GM23338 (cell line): ENCODE data around the gene ATP6V1F. TPM values are rescaled to one million over a fixed set of nuclear protein-coding genes. Genes with fewer than 3 reads are reported as not detected.

Source experiments
- ATAC-seq: fragments of 200-7000 bp; cut with Tn5 transposase; 3 replicates; pipeline ENCODE4 v1.9.1; 2020
- DNase-seq: peaks from one replicate; pipeline ENCODE4 v3.0.0-alpha.2; 2015; ENCODE audit warnings: low spot score
- H2AFZ ChIP-seq: fragments of 200-600 bp; sonication (generic); 2 replicates; pipeline ENCODE4 v1.8.0; 2016; ENCODE audit warnings: antibody characterized with exemption, mild to moderate bottlenecking, moderate library complexity
- H3F3A ChIP-seq: fragments of 200-600 bp; sonication (generic); replicated peaks from 2 replicates; pipeline ENCODE4 v1.8.0; 2017; ENCODE audit warnings: antibody characterized with exemption, mixed run types, low read depth
- H3K27ac ChIP-seq: fragments of 200-600 bp; sonication (generic); 2 replicates; pipeline ENCODE4 v1.6.1; 2016; ENCODE audit warnings: low read depth
- H3K27me3 ChIP-seq: fragments of 200-600 bp; sonication (generic); 2 replicates; pipeline ENCODE4 v1.8.0; 2016; ENCODE audit warnings: mild to moderate bottlenecking, mixed run types, moderate library complexity; ENCODE audit not compliant: insufficient read depth
- H3K36me3 ChIP-seq: fragments of 200-600 bp; sonication (generic); 2 replicates; pipeline ENCODE4 v1.8.0; 2016; ENCODE audit warnings: mild to moderate bottlenecking; ENCODE audit not compliant: insufficient read depth
- H3K4me1 ChIP-seq: fragments of 200-600 bp; sonication (generic); 2 replicates; pipeline ENCODE4 v1.8.0; 2016; ENCODE audit warnings: mild to moderate bottlenecking, moderate library complexity; ENCODE audit not compliant: insufficient read depth
- H3K4me2 ChIP-seq: fragments of 200-600 bp; sonication (generic); 2 replicates; pipeline ENCODE4 v1.7.1; 2017; ENCODE audit warnings: mixed run types
- H3K4me3 ChIP-seq: fragments of 200-600 bp; sonication (generic); 2 replicates; pipeline ENCODE4 v1.6.1; 2016; ENCODE audit warnings: mixed run types
- H3K79me2 ChIP-seq: fragments of 200-600 bp; sonication (generic); replicated peaks from 2 replicates; pipeline ENCODE4 v1.8.0; 2017; ENCODE audit warnings: mild to moderate bottlenecking; ENCODE audit not compliant: insufficient read depth
- H3K9me2 ChIP-seq: fragments of 200-600 bp; sonication (generic); 2 replicates; pipeline ENCODE4 v1.8.0; 2017; ENCODE audit not compliant: insufficient read depth
- H4K20me1 ChIP-seq: fragments of 200-600 bp; sonication (generic); replicated peaks from 2 replicates; pipeline ENCODE4 v1.8.0; 2017; ENCODE audit warnings: mild to moderate bottlenecking; ENCODE audit not compliant: insufficient read depth
- H3K27ac Mint-ChIP-seq: 2 replicates; pipeline ENCODE4 v1.8.0; 2020; ENCODE audit warnings: inconsistent platforms, mild to moderate bottlenecking, moderate library complexity, mixed read lengths
- H3K27me3 Mint-ChIP-seq: 3 replicates; pipeline ENCODE4 v1.8.0; 2022; ENCODE audit warnings: low read depth, mild to moderate bottlenecking, moderate library complexity, mixed read lengths, inconsistent platforms; ENCODE audit not compliant: insufficient read depth, poor library complexity
- H3K36me3 Mint-ChIP-seq: 3 replicates; pipeline ENCODE4 v1.8.0; 2021; ENCODE audit warnings: low read depth, mild to moderate bottlenecking, inconsistent platforms, moderate library complexity, mixed read lengths
- H3K4me1 Mint-ChIP-seq: 3 replicates; pipeline ENCODE4 v1.8.0; 2020; ENCODE audit warnings: mild to moderate bottlenecking, inconsistent platforms, mixed read lengths
- H3K4me3 Mint-ChIP-seq: 3 replicates; pipeline ENCODE4 v1.8.0; 2021; ENCODE audit warnings: moderate library complexity, mild to moderate bottlenecking, inconsistent platforms, mixed read lengths
- H3K9me3 Mint-ChIP-seq: 3 replicates; pipeline ENCODE4 v1.8.0; 2020; ENCODE audit warnings: moderate library complexity, mild to moderate bottlenecking, inconsistent platforms, mixed read lengths
- EZH2 ChIP-seq: fragments of 200-600 bp; sonication (generic); IDR thresholded peaks from one replicate; pipeline ENCODE4 v1.8.0; 2017; ENCODE audit warnings: antibody characterized with exemption, mild to moderate bottlenecking, low read depth; ENCODE audit not compliant: unreplicated experiment
- EZH2phosphoT487 ChIP-seq: fragments of 200-600 bp; sonication (generic); IDR thresholded peaks from one replicate; pipeline ENCODE4 v1.8.1; 2018; ENCODE audit warnings: antibody characterized with exemption; ENCODE audit not compliant: unreplicated experiment
- NANOG ChIP-seq: IDR thresholded peaks from 2 replicates; pipeline ENCODE4 v1.6.1; 2016; ENCODE audit warnings: antibody characterized with exemption, borderline replicate concordance
- POLR2AphosphoS5 ChIP-seq: IDR thresholded peaks from 2 replicates; pipeline ENCODE4 v1.6.1; 2016; ENCODE audit warnings: antibody characterized with exemption, low read depth
- STAT1 ChIP-seq: IDR thresholded peaks from one replicate; pipeline ENCODE4 v1.6.1; 2016; ENCODE audit warnings: antibody characterized with exemption; ENCODE audit not compliant: unreplicated experiment
- ZNF114 ChIP-seq: fragments of 250-450 bp; sonication (Bioruptor Pico); IDR thresholded peaks from 2 replicates; pipeline ENCODE4 v1.5.0; 2020; ENCODE audit warnings: mild to moderate bottlenecking, moderate library complexity
- ZNF331 ChIP-seq: fragments of 250-450 bp; sonication (Bioruptor Pico); IDR thresholded peaks from 2 replicates; pipeline ENCODE4 v1.5.0; 2020; ENCODE audit warnings: low read depth, mild to moderate bottlenecking, moderate library complexity
- polyA plus RNA-seq: library from polyadenylated mRNA; unstranded; fragments of >200 nt; fragmentation: Nextera tagmentation; extraction: Ambion mirVana; gene quantifications from 2 replicates; pipeline ENCODE4 v1.2.1, GENCODE V29; 2016
- total RNA-seq: library from RNA; depleted of rRNA; stranded (reverse); fragments of >200 nt; shearing (Covaris generic); gene quantifications from 2 replicates; pipeline ENCODE4 v1.2.3, GENCODE V29; 2014
- TF ChIP-seq, protein P1 (sequence below), 2 experiments: fragments of 200-600 bp in 1 of 2; sonication (generic) in 1 of 2; conservative IDR thresholded peaks; 2 replicates each; pipeline versions ENCODE4 v1.5.1 to v1.6.1; 2016 to 2017; ENCODE audit warnings: antibody characterized with exemption in 2 of 2, low read depth in 2 of 2, mild to moderate bottlenecking in 2 of 2, moderate library complexity in 1 of 2
- TF ChIP-seq, protein P2 (sequence below): IDR thresholded peaks from 2 replicates; pipeline ENCODE4 v1.6.1; 2016; ENCODE audit warnings: antibody characterized with exemption
- TF ChIP-seq, protein P3 (sequence below): IDR thresholded peaks from one replicate; pipeline ENCODE4 v1.6.1; 2018; ENCODE audit warnings: antibody characterized with exemption; ENCODE audit not compliant: unreplicated experiment

ATP6V1F gene
- total and polyA plus RNA-seq, 2 experiments from 2014 or later: 66.5 to 271 TPM

DNA sequence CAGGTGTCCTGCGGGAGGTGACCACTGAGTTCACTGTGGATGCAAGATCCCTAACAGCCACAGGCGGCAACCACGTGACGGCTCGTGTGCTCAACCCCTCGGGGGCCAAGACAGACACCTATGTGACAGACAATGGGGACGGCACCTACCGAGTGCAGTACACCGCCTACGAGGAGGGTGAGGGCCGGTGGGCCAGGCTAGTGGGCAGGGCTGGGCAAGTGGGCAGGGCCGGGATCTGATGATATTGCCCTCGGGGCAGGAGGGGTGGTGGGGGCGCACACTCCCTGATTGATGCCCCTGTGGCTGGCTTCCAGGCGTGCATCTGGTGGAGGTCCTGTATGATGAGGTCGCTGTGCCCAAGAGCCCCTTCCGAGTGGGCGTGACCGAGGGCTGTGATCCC lies 16.7 kb upstream of the ATP6V1F start:
- DNase-seq (no peak), ATAC-seq (no peak)
- no peaks in the 10 kb centered on the region for H3K27me3 ChIP-seq
- H3K27me3 Mint-ChIP-seq: peaks cover 12% of the 10 kb centered on the region
- H3K9me3 Mint-ChIP-seq: no peaks in the 10 kb centered on the region
- no peaks in the 10 kb centered on the region for H3K79me2 ChIP-seq
- H3K4me3 Mint-ChIP-seq: no peak overlapping the region
- no peaks in the 10 kb centered on the region for H3K9me2 ChIP-seq
- no peak overlapping the region for H3K27ac ChIP-seq
- no peak for TF ChIP-seq STAT1
- no peak for TF ChIP-seq EZH2
- no peak for TF ChIP-seq ZNF331 (CRISPR knock-in tag)
- TF ChIP-seq EZH2phosphoT487: no peak
- no peak for TF ChIP-seq NANOG
- no peak for TF ChIP-seq POLR2AphosphoS5
- H4K20me1 ChIP-seq: no peaks in the 10 kb centered on the region
- no peak overlapping the region for H3K4me3 ChIP-seq
- H3K4me2 ChIP-seq: no peak overlapping the region
- no peak overlapping the region for H2AFZ ChIP-seq
- no peaks in the 10 kb centered on the region for H3F3A ChIP-seq
- H3K36me3 Mint-ChIP-seq: no peaks in the 10 kb centered on the region; the same call in 2 of the 3 replicates
- no peaks in the 10 kb centered on the region for H3K36me3 ChIP-seq
- no peak overlapping the region for H3K27ac Mint-ChIP-seq
- H3K4me1 Mint-ChIP-seq: peaks cover 6% of the 10 kb centered on the region
- H3K4me1 ChIP-seq: peaks cover 3% of the 10 kb centered on the region; the same call in 1 of the 2 replicates

DNA sequence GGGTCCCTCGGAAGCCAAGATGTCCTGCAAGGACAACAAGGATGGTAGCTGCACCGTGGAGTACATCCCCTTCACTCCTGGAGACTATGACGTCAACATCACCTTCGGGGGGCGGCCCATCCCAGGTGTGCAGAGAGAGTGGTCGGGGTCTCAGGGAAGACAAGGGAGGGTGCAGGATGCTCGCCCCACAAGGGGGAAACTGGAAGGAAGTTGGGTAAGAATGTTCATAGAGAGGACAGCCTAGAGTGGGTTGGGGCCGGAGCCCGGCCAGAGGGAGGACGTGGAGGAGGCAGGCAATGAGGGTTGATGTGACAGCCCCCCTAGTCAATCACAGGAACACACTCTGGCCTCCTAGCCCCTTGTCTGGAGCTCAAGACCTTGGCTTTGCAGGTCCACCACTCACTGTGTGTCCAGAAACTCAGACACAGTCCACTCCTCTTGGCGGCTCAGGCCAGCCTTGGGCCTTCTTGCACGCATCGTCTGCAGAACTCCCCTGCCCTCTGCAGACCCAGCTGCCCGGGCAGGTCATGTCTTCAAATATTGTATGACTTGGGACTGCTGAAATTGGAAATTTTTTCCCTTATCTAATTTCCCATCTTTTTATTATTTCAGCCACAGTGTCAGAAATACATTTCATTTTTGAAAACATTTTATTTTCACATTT lies 15.7 kb upstream of the ATP6V1F start:
- H3K36me3 ChIP-seq: no peaks in the 10 kb centered on the region
- H4K20me1 ChIP-seq: no peaks in the 10 kb centered on the region
- H3F3A ChIP-seq: no peaks in the 10 kb centered on the region
- no peak for TF ChIP-seq POLR2AphosphoS5
- no peak for TF ChIP-seq ZNF114
- TF ChIP-seq, protein P1, sequence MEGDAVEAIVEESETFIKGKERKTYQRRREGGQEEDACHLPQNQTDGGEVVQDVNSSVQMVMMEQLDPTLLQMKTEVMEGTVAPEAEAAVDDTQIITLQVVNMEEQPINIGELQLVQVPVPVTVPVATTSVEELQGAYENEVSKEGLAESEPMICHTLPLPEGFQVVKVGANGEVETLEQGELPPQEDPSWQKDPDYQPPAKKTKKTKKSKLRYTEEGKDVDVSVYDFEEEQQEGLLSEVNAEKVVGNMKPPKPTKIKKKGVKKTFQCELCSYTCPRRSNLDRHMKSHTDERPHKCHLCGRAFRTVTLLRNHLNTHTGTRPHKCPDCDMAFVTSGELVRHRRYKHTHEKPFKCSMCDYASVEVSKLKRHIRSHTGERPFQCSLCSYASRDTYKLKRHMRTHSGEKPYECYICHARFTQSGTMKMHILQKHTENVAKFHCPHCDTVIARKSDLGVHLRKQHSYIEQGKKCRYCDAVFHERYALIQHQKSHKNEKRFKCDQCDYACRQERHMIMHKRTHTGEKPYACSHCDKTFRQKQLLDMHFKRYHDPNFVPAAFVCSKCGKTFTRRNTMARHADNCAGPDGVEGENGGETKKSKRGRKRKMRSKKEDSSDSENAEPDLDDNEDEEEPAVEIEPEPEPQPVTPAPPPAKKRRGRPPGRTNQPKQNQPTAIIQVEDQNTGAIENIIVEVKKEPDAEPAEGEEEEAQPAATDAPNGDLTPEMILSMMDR (conservative IDR thresholded peaks at IDR 0.05; ENCODE audit: low read depth in 2 of 2): no peak
- TF ChIP-seq NANOG: no peak
- TF ChIP-seq, protein P2, sequence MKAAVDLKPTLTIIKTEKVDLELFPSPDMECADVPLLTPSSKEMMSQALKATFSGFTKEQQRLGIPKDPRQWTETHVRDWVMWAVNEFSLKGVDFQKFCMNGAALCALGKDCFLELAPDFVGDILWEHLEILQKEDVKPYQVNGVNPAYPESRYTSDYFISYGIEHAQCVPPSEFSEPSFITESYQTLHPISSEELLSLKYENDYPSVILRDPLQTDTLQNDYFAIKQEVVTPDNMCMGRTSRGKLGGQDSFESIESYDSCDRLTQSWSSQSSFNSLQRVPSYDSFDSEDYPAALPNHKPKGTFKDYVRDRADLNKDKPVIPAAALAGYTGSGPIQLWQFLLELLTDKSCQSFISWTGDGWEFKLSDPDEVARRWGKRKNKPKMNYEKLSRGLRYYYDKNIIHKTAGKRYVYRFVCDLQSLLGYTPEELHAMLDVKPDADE: no peak
- TF ChIP-seq, protein P3, sequence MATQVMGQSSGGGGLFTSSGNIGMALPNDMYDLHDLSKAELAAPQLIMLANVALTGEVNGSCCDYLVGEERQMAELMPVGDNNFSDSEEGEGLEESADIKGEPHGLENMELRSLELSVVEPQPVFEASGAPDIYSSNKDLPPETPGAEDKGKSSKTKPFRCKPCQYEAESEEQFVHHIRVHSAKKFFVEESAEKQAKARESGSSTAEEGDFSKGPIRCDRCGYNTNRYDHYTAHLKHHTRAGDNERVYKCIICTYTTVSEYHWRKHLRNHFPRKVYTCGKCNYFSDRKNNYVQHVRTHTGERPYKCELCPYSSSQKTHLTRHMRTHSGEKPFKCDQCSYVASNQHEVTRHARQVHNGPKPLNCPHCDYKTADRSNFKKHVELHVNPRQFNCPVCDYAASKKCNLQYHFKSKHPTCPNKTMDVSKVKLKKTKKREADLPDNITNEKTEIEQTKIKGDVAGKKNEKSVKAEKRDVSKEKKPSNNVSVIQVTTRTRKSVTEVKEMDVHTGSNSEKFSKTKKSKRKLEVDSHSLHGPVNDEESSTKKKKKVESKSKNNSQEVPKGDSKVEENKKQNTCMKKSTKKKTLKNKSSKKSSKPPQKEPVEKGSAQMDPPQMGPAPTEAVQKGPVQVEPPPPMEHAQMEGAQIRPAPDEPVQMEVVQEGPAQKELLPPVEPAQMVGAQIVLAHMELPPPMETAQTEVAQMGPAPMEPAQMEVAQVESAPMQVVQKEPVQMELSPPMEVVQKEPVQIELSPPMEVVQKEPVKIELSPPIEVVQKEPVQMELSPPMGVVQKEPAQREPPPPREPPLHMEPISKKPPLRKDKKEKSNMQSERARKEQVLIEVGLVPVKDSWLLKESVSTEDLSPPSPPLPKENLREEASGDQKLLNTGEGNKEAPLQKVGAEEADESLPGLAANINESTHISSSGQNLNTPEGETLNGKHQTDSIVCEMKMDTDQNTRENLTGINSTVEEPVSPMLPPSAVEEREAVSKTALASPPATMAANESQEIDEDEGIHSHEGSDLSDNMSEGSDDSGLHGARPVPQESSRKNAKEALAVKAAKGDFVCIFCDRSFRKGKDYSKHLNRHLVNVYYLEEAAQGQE: no peak

More for the DNA sequence above, 15.7 kb upstream of the ATP6V1F start:
- no peaks in the 10 kb centered on the region for H3K9me3 Mint-ChIP-seq
- Histone ChIP-seq H3K4me3 (no peak overlapping the region), H3K4me1 (no peaks in the 10 kb centered on the region), H3K9me2 (no peaks in the 10 kb centered on the region), H3K79me2 (no peaks in the 10 kb centered on the region), H3K27ac (no peak overlapping the region), H3K4me2 (no peak overlapping the region), H3K27me3 (no peaks in the 10 kb centered on the region), H2AFZ (no peak overlapping the region)
- peaks cover 8% of the 10 kb centered on the region for H3K27me3 Mint-ChIP-seq
- no peak overlapping the region for H3K4me3 Mint-ChIP-seq
- peaks cover 2% of the 10 kb centered on the region for H3K4me1 Mint-ChIP-seq
- no peak for ATAC-seq
- no peak overlapping the region for H3K27ac Mint-ChIP-seq
- no peak for DNase-seq
- H3K36me3 Mint-ChIP-seq: no peaks in the 10 kb centered on the region; the same call in 2 of the 3 replicates
